Neural progenitor cell (in vitro differentiated cells): ENCODE measurements around the gene SUN1.

Experiments
- EZH2phosphoT487 ChIP-seq: fragments of 200-600 bp; sonication (generic); IDR thresholded peaks from 2 replicates; pipeline ENCODE4 v1.6.1; 2017; ENCODE audit warnings: antibody characterized with exemption
- TF ChIP-seq, protein P1 (sequence below): fragments of 200-600 bp; sonication (generic); IDR thresholded peaks from 2 replicates; pipeline ENCODE4 v1.5.1; 2017; ENCODE audit warnings: antibody characterized with exemption, mild to moderate bottlenecking

DNA sequence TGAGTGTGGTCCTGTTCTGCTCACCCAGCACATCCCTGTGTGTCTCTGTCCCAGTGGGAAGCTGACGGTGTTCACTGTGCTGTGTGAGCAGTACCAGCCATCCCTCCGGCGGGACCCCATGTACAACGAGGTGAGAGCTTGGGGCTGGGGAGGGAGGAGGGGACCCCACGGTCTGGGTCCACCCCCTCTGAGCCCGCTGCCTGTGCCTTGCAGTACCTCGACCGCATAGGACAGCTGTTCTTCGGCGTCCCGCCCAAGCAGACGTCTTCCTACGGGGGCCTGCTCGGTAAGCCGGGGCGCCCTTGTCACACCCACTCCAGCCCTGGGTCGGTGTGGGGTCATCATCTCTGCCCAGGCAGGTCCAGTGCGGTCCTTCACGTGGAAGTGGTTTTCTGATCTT is 61.4 kb downstream of the SUN1 start:
- TF ChIP-seq, protein P1, sequence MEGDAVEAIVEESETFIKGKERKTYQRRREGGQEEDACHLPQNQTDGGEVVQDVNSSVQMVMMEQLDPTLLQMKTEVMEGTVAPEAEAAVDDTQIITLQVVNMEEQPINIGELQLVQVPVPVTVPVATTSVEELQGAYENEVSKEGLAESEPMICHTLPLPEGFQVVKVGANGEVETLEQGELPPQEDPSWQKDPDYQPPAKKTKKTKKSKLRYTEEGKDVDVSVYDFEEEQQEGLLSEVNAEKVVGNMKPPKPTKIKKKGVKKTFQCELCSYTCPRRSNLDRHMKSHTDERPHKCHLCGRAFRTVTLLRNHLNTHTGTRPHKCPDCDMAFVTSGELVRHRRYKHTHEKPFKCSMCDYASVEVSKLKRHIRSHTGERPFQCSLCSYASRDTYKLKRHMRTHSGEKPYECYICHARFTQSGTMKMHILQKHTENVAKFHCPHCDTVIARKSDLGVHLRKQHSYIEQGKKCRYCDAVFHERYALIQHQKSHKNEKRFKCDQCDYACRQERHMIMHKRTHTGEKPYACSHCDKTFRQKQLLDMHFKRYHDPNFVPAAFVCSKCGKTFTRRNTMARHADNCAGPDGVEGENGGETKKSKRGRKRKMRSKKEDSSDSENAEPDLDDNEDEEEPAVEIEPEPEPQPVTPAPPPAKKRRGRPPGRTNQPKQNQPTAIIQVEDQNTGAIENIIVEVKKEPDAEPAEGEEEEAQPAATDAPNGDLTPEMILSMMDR, result no peak
- no peak for TF ChIP-seq EZH2phosphoT487
